Chondrocyte (in vitro differentiated cells): Measurements from ENCODE around the gene MRPS23. TPM values are rescaled to one million over a fixed set of nuclear protein-coding genes. Genes with fewer than 3 reads are reported as not detected.

Experiments used
- DNase-seq: peaks from one replicate; pipeline ENCODE4 v3.0.0; 2021; ENCODE audit warnings: mixed read lengths, low spot score
- H3K27ac Mint-ChIP-seq: one replicate; pipeline ENCODE4 v1.8.0; 2021; ENCODE audit warnings: mild to moderate bottlenecking, moderate library complexity, mixed read lengths; ENCODE audit not compliant: unreplicated experiment
- H3K27me3 Mint-ChIP-seq: 2 replicates; pipeline ENCODE4 v1.8.0; 2021; ENCODE audit warnings: low read depth, mixed read lengths
- H3K36me3 Mint-ChIP-seq: 2 replicates; pipeline ENCODE4 v1.8.0; 2021; ENCODE audit warnings: low read depth, mixed read lengths
- H3K4me1 Mint-ChIP-seq: 2 replicates; pipeline ENCODE4 v1.8.0; 2021; ENCODE audit warnings: low read depth, mild to moderate bottlenecking, mixed read lengths
- H3K4me3 Mint-ChIP-seq: one replicate; pipeline ENCODE4 v1.8.0; 2021; ENCODE audit warnings: mild to moderate bottlenecking, moderate library complexity, mixed read lengths; ENCODE audit not compliant: unreplicated experiment
- H3K9me3 Mint-ChIP-seq: 2 replicates; pipeline ENCODE4 v1.8.0; 2021; ENCODE audit warnings: low read depth, mixed read lengths
- total RNA-seq: library from RNA; stranded (reverse); gene quantifications from 3 replicates; pipeline ENCODE4 v1.2.1, GENCODE V29; 2021
- TF ChIP-seq, protein P1 (sequence below): fragments of 200-600 bp; sonication (generic); IDR thresholded peaks from 2 replicates; pipeline ENCODE4 v1.5.0; 2021; ENCODE audit warnings: antibody characterized with exemption, mild to moderate bottlenecking, moderate library complexity

Gene MRPS23
- total RNA-seq, 1 donor from 2014 or later = 33.3 TPM

DNA sequence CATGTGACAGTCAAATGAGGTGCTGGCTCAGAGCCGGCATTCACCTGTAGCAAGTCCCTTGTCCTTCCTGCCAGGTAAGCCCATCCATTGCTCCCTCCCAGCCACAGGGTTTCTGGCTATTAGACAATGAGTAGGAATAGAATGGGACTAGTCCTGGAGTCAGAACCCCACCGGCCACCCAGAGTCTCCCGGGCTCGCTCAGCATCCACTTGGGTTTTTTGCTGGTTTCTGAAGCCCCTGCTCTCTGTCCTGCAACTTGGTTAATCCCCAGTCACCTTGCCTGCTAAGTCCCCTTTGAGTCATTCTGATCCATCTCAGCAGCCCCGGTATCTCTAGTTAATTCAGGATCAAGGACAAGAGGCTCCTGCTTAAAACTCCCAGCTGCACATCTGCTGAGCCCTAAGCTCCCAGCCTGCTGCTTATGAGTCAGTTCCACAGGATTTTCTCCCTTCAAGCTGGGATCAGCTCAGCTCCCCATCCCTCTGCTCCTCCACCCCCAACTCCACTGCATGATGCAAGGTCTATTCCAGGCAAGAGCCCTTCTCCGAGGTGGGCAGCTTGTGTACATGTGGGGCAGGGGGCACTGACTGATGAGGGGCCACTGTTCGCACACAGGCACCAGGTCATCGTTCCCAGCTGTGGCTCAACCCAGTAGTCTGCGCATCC is 19.9 kb upstream of the MRPS23 start:
- Mint-ChIP-seq H3K36me3 (peaks cover 22% of the 10 kb centered on the region), H3K4me1 (peaks cover 50% of the 10 kb centered on the region), H3K9me3 (no peaks in the 10 kb centered on the region), H3K4me3 (no peak overlapping the region), H3K27me3 (no peaks in the 10 kb centered on the region), H3K27ac (peak overlapping the region; percentile 79)
- no peak for DNase-seq
- TF ChIP-seq, protein P1, sequence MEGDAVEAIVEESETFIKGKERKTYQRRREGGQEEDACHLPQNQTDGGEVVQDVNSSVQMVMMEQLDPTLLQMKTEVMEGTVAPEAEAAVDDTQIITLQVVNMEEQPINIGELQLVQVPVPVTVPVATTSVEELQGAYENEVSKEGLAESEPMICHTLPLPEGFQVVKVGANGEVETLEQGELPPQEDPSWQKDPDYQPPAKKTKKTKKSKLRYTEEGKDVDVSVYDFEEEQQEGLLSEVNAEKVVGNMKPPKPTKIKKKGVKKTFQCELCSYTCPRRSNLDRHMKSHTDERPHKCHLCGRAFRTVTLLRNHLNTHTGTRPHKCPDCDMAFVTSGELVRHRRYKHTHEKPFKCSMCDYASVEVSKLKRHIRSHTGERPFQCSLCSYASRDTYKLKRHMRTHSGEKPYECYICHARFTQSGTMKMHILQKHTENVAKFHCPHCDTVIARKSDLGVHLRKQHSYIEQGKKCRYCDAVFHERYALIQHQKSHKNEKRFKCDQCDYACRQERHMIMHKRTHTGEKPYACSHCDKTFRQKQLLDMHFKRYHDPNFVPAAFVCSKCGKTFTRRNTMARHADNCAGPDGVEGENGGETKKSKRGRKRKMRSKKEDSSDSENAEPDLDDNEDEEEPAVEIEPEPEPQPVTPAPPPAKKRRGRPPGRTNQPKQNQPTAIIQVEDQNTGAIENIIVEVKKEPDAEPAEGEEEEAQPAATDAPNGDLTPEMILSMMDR = no peak

DNA sequence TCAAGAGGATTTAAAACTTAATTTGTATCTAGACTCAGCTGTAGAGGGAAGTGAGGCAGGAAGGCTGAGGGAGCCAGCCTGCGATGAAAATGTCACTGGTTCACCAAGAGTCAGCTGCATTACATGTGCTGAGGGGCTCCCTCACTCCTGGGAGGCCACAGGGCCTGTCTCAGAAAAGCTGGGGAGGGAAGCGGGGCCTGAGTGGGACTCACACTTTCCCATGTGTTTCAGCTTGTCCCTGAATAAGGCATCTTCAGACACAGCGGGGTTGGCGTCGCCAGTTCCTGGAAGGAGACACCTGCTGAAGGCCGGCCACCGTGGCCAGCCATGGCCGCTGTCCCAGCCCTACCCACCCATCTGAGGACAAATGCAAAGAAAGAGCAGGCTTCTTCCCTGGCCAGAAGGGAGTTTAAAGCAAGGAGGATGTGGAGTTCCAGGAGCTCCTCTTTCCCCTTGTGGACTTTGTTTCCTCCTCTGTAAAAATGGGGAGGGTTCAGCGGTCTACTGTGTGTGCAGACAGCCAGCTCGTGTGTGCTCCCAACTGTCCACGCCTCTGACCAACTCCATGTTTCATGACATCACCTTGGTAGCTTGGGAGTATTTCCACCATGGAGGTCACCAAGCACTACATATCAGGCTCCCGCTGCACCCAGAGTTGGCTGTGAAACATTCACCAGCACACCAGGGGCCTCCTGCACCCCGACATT is 19.2 kb upstream of the MRPS23 start:
- peaks cover 45% of the 10 kb centered on the region for H3K4me1 Mint-ChIP-seq
- peaks cover 26% of the 10 kb centered on the region for H3K36me3 Mint-ChIP-seq
- TF ChIP-seq, protein P1 = no peak
- no peaks in the 10 kb centered on the region for H3K9me3 Mint-ChIP-seq
- H3K27ac Mint-ChIP-seq = peak overlapping the region; percentile 72
- H3K27me3 Mint-ChIP-seq = no peaks in the 10 kb centered on the region
- peak overlapping the region; percentile 6 for H3K4me3 Mint-ChIP-seq
- no peak for DNase-seq

GRCh38 chr17:57868007-57868909 is 18.4 kb upstream of the MRPS23 start:
- peaks cover 26% of the 10 kb centered on the region for H3K36me3 Mint-ChIP-seq
- H3K27ac Mint-ChIP-seq = peak overlapping the region; percentile 72
- peak overlapping the region; percentile 6 for H3K4me3 Mint-ChIP-seq
- TF ChIP-seq, protein P1 = peak; percentile 74
- H3K9me3 Mint-ChIP-seq = no peaks in the 10 kb centered on the region
- H3K4me1 Mint-ChIP-seq = peaks cover 37% of the 10 kb centered on the region
- DNase-seq = no peak
- no peaks in the 10 kb centered on the region for H3K27me3 Mint-ChIP-seq

- no peak for DNase-seq
- Mint-ChIP-seq H3K36me3 (peaks cover 21% of the 10 kb centered on the region), H3K4me1 (peaks cover 37% of the 10 kb centered on the region), H3K27ac (no peak overlapping the region), H3K9me3 (no peaks in the 10 kb centered on the region), H3K4me3 (no peak overlapping the region), H3K27me3 (no peaks in the 10 kb centered on the region)
- TF ChIP-seq, protein P1 = no peak
Observed at GRCh38 chr17:57867126-57867525, 17.3 kb upstream of the MRPS23 start.

DNA sequence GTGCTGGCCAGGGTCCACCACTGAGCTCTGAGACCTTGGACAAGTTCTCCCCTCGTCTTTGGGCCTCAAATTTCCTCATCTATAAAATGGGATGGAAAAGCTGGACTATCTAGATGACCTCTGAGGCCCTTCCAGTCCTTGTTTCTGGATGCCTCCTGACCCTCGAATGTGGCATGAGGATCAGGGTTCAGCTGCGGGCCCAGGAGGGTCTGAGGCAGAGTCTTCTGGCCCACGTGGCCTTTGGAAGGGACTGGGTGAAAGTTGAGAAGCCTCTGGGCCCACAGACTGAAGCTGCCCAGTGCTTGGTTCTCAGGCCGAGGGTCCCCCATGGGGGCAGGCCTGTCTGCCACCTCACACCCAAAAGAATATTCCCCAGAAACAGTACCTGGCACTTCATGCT is 16.9 kb upstream of the MRPS23 start:
- no peak overlapping the region for H3K4me3 Mint-ChIP-seq
- H3K27me3 Mint-ChIP-seq = no peaks in the 10 kb centered on the region
- no peak for DNase-seq
- H3K27ac Mint-ChIP-seq = no peak overlapping the region
- TF ChIP-seq, protein P1 = no peak
- peaks cover 40% of the 10 kb centered on the region for H3K4me1 Mint-ChIP-seq
- peaks cover 17% of the 10 kb centered on the region for H3K36me3 Mint-ChIP-seq
- no peaks in the 10 kb centered on the region for H3K9me3 Mint-ChIP-seq
